ENCODE results near the gene CIB4. TPM values are rescaled to one million over a fixed set of nuclear protein-coding genes. Genes with fewer than 3 reads are reported as not detected.

Gene CIB4
- total and polyA plus RNA-seq, 9 of the 15 experiments (the other 6 are each of a cell fraction or from before 2014, with no cell fraction given): not detected

GRCh38 chr2:26623541-26624495 is 17.3 kb downstream of the CIB4 start (continued):
- no peak for TF ChIP-seq ZMIZ1 (IDR thresholded peaks at IDR 0.05; ENCODE audit: low read depth in 2 of 2, low read length in 2 of 2)
- TF ChIP-seq CUX1 (CRISPR knock-in tag; IDR thresholded peaks at IDR 0.05): no peak
- no peak for TF ChIP-seq HMG20A (CRISPR knock-in tag; conservative IDR thresholded peaks at IDR 0.05)
- TF ChIP-seq ZNF24 (IDR thresholded peaks at IDR 0.05): no peak
- TF ChIP-seq ZNF511 (CRISPR knock-in tag; IDR thresholded peaks at IDR 0.05): no peak
- TF ChIP-seq CEBPB (tag; IDR thresholded peaks at IDR 0.05): no peak
